Gastrocnemius medialis (tissue), 4 donors: ENCODE data around the gene SAGE1.

Experiments
- CTCF ChIP-seq, 5 experiments: fragments of 450-650 bp in 3 of 5; fragments of 200-600 bp in 2 of 5; sonication (generic) in 2 of 5; IDR thresholded peaks in 4 of 5; conservative IDR thresholded peaks in 1 of 5; 1 replicate in 4 of 5; 2 replicates in 1 of 5; pipeline ENCODE4 v1.5.1; 2016 to 2019; ENCODE audit warnings: antibody characterized with exemption in 5 of 5, mild to moderate bottlenecking in 3 of 5, moderate library complexity in 3 of 5
- POLR2A ChIP-seq, 2 donors: fragments of 450-650 bp; IDR thresholded peaks; one replicate each; pipeline ENCODE4 v1.6.1; 2017; ENCODE audit warnings: antibody characterized with exemption in 2 of 2, mild to moderate bottlenecking in 2 of 2, moderate library complexity in 2 of 2

- TF ChIP-seq POLR2A (IDR thresholded peaks at IDR 0.05) (no peak), CTCF (IDR thresholded peaks at IDR 0.05 in 4 of 5, conservative IDR thresholded peaks at IDR 0.05 in 1 of 5) (no peak)
Observed at GRCh38 chrX:135910251-135910650, 16.7 kb downstream of the SAGE1 start.
